ENCODE data around the gene HECW1. TPM values are rescaled to one million over a fixed set of nuclear protein-coding genes. Genes with fewer than 3 reads are reported as not detected.
"Not testable (repeated sequence)": the region's sequence is repeated elsewhere in the genome, so short reads cannot be mapped to it uniquely, and the experiment has no call there.

HECW1 gene
- total RNA-seq, 1 donor from 2014 or later = 68.7 TPM

- no peak overlapping the region for H3K4me3 Mint-ChIP-seq (ENCODE audit: unreplicated experiment)
- peaks cover 19% of the 10 kb centered on the region for H3K4me1 Mint-ChIP-seq (ENCODE audit: low read depth, unreplicated experiment)
- H3K27ac Mint-ChIP-seq (ENCODE audit: unreplicated experiment) = no peak overlapping the region
- H3K27me3 Mint-ChIP-seq (ENCODE audit: unreplicated experiment) = peaks cover 3% of the 10 kb centered on the region
- no peak for TF ChIP-seq CTCF (IDR thresholded peaks at IDR 0.05; ENCODE audit: partially characterized antibody, unreplicated experiment)
- H3K36me3 Mint-ChIP-seq (ENCODE audit: unreplicated experiment) = no peaks in the 10 kb centered on the region
- DNase-seq = no peak
- peaks cover 2% of the 10 kb centered on the region for H3K9me3 Mint-ChIP-seq (ENCODE audit: unreplicated experiment)
Observed at GRCh38 chr7:43135129-43135528, 22.7 kb downstream of the HECW1 start.

- H3K9me3 Mint-ChIP-seq (ENCODE audit: unreplicated experiment) = peaks cover 2% of the 10 kb centered on the region
- H3K4me1 Mint-ChIP-seq (ENCODE audit: low read depth, unreplicated experiment) = peaks cover 22% of the 10 kb centered on the region
- no peaks in the 10 kb centered on the region for H3K36me3 Mint-ChIP-seq (ENCODE audit: unreplicated experiment)
- no peak overlapping the region for H3K4me3 Mint-ChIP-seq (ENCODE audit: unreplicated experiment)
- no peak overlapping the region for H3K27ac Mint-ChIP-seq (ENCODE audit: unreplicated experiment)
- H3K27me3 Mint-ChIP-seq (ENCODE audit: unreplicated experiment) = peaks cover 3% of the 10 kb centered on the region
- no peak for TF ChIP-seq CTCF (IDR thresholded peaks at IDR 0.05; ENCODE audit: partially characterized antibody, unreplicated experiment)
- DNase-seq = no peak
Observed at GRCh38 chr7:43136064-43136463, 23.6 kb downstream of the HECW1 start.

GRCh38 chr7:43137121-43137744 lies 24.8 kb downstream of the HECW1 start:
- H3K27ac Mint-ChIP-seq (ENCODE audit: unreplicated experiment); DNase-seq; H3K27me3 Mint-ChIP-seq (ENCODE audit: unreplicated experiment); H3K36me3 Mint-ChIP-seq (ENCODE audit: unreplicated experiment); H3K9me3 Mint-ChIP-seq (ENCODE audit: unreplicated experiment); H3K4me3 Mint-ChIP-seq (ENCODE audit: unreplicated experiment): not testable (repeated sequence)
- peaks cover 22% of the 10 kb centered on the region for H3K4me1 Mint-ChIP-seq (ENCODE audit: low read depth, unreplicated experiment)

- Mint-ChIP-seq H3K4me3 (ENCODE audit: unreplicated experiment) (no peak overlapping the region), H3K27ac (ENCODE audit: unreplicated experiment) (no peak overlapping the region), H3K27me3 (ENCODE audit: unreplicated experiment) (peaks cover 3% of the 10 kb centered on the region), H3K36me3 (ENCODE audit: unreplicated experiment) (no peaks in the 10 kb centered on the region), H3K4me1 (ENCODE audit: low read depth, unreplicated experiment) (peaks cover 22% of the 10 kb centered on the region), H3K9me3 (ENCODE audit: unreplicated experiment) (no peaks in the 10 kb centered on the region)
- TF ChIP-seq CTCF (IDR thresholded peaks at IDR 0.05; ENCODE audit: partially characterized antibody, unreplicated experiment) = no peak
- DNase-seq = no peak
Observed at GRCh38 chr7:43137811-43138210, 25.4 kb downstream of the HECW1 start.

GRCh38 chr7:43138710-43139109 lies 26.3 kb downstream of the HECW1 start:
- DNase-seq = no peak
- H3K27me3 Mint-ChIP-seq (ENCODE audit: unreplicated experiment) = peaks cover 3% of the 10 kb centered on the region
- TF ChIP-seq CTCF (IDR thresholded peaks at IDR 0.05; ENCODE audit: partially characterized antibody, unreplicated experiment) = no peak
- no peaks in the 10 kb centered on the region for H3K9me3 Mint-ChIP-seq (ENCODE audit: unreplicated experiment)
- H3K4me1 Mint-ChIP-seq (ENCODE audit: low read depth, unreplicated experiment) = peaks cover 22% of the 10 kb centered on the region
- H3K27ac Mint-ChIP-seq (ENCODE audit: unreplicated experiment) = no peak overlapping the region
- H3K4me3 Mint-ChIP-seq (ENCODE audit: unreplicated experiment) = no peak overlapping the region
- H3K36me3 Mint-ChIP-seq (ENCODE audit: unreplicated experiment) = peaks cover under 1% of the 10 kb centered on the region

All from glutamatergic neuron (in vitro differentiated cells).